Sigmoid colon (tissue), 4 donors: Measurements from ENCODE around the gene METAP1D.

ENCODE experiments used
- CTCF ChIP-seq, 4 experiments: fragments of 450-650 bp in 3 of 4; fragments of 200-600 bp in 1 of 4; IDR thresholded peaks; one replicate each; pipeline ENCODE4 v1.5.1; 2016 to 2019; ENCODE audit warnings: antibody characterized with exemption in 4 of 4, mild to moderate bottlenecking in 3 of 4, moderate library complexity in 2 of 4
- EP300 ChIP-seq, 4 donors: sonication (generic); formaldehyde crosslinking; IDR thresholded peaks; one replicate each; pipeline ENCODE4 v1.6.1; 2017; ENCODE audit warnings: antibody characterized with exemption in 4 of 4
- POLR2A ChIP-seq, 2 donors: fragments of 450-650 bp; IDR thresholded peaks; one replicate each; pipeline ENCODE4 v1.6.1; 2016; ENCODE audit warnings: antibody characterized with exemption in 2 of 2, mild to moderate bottlenecking in 2 of 2, moderate library complexity in 2 of 2
- POLR2AphosphoS5 ChIP-seq, 4 donors: sonication (generic); formaldehyde crosslinking; IDR thresholded peaks; one replicate each; pipeline ENCODE4 v1.6.1; 2017; ENCODE audit warnings: antibody characterized with exemption in 4 of 4

- TF ChIP-seq EP300 (IDR thresholded peaks at IDR 0.05): no peak
- TF ChIP-seq CTCF (IDR thresholded peaks at IDR 0.05): no peak
- TF ChIP-seq POLR2A (IDR thresholded peaks at IDR 0.05): no peak
- TF ChIP-seq POLR2AphosphoS5 (IDR thresholded peaks at IDR 0.05): no peak
These were observed 62.8 kb downstream of the METAP1D start for GRCh38 chr2:172062402-172063004.
